Astrocyte of the hippocampus (primary cell): ENCODE measurements around the gene ASPHD2.
"Not testable (repeated sequence)": the region's sequence is repeated elsewhere in the genome, so short reads cannot be mapped to it uniquely, and the experiment has no call there.

ENCODE experiments used
- DNase-seq: peaks from one replicate; pipeline ENCODE4 v3.0.0; 2011; ENCODE audit warnings: low read depth, low spot score

Gene ASPHD2, protein sequence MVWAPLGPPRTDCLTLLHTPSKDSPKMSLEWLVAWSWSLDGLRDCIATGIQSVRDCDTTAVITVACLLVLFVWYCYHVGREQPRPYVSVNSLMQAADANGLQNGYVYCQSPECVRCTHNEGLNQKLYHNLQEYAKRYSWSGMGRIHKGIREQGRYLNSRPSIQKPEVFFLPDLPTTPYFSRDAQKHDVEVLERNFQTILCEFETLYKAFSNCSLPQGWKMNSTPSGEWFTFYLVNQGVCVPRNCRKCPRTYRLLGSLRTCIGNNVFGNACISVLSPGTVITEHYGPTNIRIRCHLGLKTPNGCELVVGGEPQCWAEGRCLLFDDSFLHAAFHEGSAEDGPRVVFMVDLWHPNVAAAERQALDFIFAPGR

DNA sequence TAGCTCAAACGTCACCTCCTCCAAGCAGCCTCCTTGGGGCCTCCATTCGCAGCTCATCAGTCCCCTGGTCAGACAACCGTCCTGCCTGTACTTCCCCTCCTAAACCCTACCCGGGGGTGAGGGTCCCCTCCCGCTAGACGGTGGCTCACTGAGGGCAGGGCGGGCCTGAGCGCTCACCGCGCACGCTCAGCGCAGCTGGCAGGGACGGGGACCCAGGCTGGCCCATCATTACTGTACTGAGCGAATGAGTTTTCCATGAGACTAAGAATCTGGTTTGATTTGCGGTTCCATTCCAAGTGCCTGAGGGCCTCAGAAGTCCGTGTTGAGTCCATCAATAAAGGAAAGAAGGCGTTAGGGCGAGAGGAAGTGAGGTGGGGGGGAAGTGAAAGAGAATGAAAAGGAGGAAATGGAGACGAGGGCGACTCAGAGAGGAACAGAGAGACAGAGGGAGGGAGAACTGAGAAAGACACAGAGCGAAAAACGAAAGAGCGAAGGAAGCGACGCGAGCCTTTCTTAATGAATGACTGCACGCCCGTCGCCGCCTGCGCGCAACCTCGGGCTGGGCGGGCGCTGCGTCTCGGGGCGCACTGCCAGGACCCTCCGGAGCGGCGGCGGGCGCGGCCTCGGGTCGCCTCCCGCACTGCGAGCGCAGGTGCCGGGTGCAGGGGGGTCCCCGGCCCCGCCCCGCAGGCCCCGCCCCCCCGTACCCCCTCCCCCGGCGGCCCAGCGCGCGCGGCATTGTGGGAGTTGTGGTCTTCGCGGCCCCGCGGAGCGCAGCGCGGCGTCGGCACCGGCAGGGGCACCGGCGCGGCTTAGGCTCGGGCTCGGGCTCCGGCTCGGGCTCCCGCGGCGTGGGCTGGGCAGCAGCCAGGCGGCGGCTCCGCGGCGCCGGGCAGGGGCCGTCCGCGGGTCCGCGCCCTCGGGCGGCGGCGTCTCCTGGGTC is at the start of gene ASPHD2:
Gene ASPHD2 (plus strand): TSS at position 746 of the 943 bp plus-strand sequence. CDS start 4,356 bp downstream, outside the sequence.
- DNase-seq, result peak; percentile 83

GRCh38 chr22:26380072-26380830 is 48.8 kb upstream of the ASPHD2 start:
- no peak for DNase-seq

- no peak for DNase-seq
Measured at GRCh38 chr22:26382782-26383181, 46.3 kb upstream of the ASPHD2 start.

DNA sequence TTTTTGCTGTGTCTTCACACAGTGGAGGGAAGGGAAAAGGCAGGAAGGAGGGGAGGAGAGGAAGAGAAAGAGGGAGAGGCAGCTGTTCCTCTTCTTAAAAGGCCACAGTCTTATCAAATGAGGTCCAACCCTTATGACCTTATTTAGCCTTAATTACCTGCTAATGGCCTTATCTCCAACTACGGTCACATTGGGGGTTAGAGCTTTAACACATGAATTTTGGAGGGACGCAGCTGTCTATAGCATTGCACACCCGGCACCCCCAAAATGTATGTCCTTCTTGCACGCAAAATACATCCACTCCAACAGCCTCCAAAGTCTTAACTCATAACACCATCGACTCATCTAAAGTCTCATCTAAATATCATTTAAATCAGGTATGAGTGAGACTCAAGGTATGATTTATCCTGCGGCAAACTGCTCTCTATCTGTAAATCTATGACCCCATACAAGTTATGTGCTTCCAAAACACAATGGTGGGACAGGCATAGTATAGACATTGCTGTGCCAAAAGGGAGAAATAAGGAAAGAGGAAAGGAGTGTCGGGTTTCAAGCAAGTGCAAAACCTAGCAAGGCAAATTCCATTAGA is 45.0 kb upstream of the ASPHD2 start:
- no peak for DNase-seq

- DNase-seq, result no peak
Measured at GRCh38 chr22:26385164-26385563, 43.9 kb upstream of the ASPHD2 start.

DNA sequence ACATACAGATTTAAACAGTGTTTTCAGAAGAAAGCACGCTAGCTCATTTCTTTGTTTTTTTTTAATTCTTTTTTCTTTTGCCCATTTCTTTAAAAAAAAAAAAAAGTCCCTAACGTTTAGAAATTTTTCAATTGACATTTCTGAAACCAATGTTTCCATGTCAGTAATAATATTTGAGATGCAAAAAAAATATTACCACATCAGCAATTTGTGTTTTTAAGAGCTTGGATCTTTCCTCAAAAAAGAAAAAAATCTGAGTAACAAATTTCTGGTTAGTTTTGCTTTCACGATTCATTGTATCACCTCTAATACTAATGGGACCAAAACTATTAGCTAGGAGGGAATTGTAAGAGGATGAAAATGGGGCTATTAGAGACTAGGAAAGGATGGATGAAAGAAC is 39.9 kb upstream of the ASPHD2 start:
- DNase-seq, result no peak

- DNase-seq, result no peak
Measured at GRCh38 chr22:26391091-26391490, 38.0 kb upstream of the ASPHD2 start.

GRCh38 chr22:26391623-26392022 is 37.4 kb upstream of the ASPHD2 start:
- no peak for DNase-seq

DNA sequence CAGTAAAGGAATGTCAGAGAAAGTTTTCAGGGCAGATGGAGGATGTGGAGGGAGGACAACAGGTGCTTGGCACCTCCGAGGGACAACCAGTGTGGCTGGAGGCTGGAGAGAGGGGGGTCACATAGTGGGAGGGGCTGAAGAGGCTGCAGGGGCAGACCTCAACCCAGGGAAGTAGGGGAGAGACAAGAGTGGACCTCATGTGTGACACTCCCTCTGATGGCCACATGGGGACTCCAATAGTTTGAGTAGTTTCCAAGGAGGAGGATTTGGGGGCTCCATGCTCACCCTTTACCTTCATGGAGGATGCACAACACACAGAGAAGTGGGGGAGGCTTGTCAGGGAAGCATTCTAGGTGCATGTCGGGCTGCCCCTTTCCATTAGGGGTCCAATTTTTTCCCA is 35.1 kb upstream of the ASPHD2 start:
- no peak for DNase-seq

- no peak for DNase-seq
Measured at GRCh38 chr22:26394777-26395176, 34.3 kb upstream of the ASPHD2 start.

GRCh38 chr22:26395926-26396325 is 33.1 kb upstream of the ASPHD2 start:
- no peak for DNase-seq

DNA sequence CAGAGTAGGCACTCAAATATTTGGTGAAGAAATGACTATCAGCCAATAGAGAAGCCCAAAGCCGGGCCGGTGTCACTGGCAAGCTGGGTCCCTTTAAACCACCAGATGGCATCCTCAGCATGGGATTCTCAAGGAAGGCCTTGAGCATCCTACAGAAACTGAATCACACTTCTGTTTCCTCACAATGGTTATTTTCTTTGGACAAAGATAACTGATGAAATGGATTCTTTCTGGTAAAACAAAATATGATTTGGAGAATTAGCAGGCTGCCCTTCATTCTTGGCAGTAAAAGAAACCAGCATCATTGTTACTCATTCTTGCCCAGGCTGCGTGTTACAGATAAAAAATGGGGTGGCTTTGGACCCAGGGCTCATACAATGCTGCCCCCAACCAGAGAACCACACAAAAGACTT is 30.3 kb upstream of the ASPHD2 start:
- DNase-seq, result peak; percentile 79

DNA sequence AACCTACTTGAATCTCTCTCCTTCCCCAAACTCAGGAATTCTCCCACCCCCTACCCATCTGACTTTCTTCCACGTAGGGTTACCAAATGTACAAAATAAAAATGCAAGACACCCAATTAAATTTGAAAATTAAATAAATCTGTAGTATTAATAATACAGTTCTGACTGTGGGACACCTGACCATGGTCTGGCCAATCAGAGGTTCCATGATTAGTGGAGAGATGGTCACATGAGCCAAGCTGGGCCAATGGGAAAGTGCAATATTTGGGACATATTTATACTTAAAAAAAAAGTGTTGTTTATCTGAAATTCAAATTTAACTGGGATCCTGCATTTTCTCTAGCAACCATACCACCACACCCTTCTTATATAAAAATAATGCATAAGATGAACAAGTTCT is 29.8 kb upstream of the ASPHD2 start:
- DNase-seq, result no peak

DNA sequence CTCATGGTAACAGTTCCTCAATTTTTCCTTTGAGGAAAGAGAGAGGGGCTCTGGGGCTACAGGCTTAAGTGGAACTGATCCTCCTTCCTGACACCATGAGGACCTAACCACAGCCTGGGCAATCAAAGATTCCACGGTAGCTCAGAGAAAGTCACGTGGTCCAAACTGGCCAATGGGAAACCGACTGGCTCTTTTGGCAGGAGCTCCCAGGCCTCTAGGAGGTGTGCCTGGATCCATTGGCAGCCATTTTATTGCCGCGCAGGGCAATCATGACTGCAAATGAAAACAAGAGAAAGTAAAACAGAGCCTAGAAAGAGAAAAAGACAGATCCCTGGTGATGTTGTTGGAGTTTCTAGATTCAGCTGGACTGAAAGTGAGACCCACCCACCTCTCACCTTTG is 27.3 kb upstream of the ASPHD2 start:
- no peak for DNase-seq

DNA sequence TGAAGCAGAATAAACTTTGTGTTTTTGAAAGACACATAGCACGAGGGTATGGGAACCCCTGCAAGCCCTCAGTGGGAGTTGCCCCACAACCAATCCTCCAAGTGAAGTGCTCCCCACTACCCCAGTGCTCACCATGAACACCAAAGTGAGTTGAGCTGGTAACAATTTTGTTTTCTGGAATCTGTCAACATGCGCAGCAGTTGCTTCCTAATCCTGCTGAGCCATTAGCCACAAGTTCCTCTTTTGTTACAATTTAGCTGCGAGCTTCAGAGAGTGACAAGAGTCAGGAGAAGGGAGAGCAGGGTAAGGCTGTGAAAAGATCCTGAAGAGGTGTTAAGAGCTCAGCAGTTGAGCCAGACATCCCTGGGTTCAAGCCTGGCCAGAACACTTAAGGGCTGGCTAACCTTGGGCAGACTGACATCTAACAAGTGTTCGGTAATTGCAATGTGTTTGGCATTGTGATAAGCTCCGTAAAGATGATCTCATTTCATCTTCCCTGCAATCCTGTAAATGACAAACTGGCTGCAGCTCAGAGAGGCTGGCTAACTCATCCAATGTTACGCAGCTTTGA is 24.1 kb upstream of the ASPHD2 start:
- DNase-seq, result no peak

DNA sequence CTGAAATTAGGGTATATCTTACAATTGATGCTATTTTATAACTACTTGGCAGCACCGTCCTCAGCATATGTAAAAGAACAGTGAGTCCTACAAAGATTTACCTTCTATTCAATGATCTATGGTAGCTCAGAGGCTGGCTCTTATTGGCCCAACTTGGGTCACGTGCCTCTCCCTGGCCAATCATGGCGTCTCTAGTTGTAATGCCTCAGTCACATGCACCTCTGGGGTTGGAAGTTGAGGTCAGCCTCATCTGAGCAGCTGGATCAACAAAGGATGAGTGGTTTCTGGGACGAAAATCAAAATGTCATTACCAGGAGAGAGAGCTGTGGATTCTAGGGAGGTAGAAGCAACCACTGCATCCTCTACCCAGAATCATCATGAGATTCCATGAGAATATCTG is 22.9 kb upstream of the ASPHD2 start:
- DNase-seq, result no peak

DNA sequence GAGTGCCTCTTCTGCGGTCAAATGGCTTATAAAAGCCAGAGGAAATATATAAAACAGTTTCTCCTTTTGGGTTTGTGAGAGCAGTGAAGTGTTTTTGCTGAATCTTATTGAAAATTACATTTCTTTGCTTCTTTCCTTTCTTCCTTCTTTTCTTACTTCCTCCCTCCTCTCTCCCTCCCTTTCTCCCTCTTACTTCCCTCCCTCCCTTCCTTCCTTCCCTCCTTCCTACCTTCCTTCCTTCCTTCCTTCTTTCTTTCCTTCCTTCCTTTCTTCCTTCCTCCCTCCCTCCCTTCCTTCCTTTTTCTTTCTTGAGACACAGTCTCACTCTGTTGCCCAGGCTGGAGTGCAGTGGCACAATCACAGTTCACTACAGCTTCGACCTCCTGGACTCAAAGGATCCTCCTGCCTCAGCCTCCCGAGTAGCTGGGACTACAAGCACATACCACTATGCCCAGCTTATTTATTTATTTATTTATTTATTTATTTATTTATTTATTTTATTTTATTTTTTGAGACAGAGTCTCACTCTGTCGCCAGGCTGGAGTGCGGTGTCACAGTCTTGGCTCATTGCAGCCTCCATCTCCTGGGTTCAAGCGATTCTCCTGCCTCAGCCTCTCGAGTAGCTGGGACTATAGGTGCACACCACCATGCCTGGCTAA is 20.4 kb upstream of the ASPHD2 start:
- not testable (repeated sequence) for DNase-seq

GRCh38 chr22:26409719-26410335 is 19.2 kb upstream of the ASPHD2 start:
- DNase-seq, result no peak

- DNase-seq, result no peak
Measured at GRCh38 chr22:26410386-26410785, 18.7 kb upstream of the ASPHD2 start.

DNA sequence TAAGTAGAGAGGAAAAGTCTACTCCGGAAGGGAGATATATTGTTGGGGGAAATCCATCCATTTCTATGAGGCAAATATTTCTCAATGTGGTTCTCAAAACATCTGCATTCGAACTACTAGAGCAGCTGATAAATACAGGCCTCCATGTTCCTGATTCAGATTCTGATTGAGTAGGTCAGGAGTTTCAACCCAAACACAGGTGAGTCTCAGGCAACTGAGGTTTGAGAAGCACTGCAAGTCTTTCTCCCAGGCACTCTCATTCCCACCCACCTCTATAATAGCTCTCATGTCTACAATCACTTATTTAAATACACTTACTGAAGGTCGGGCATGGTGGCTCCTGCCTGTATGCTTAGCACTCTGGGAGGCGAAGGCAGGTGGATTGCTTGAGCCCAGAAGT is 14.7 kb upstream of the ASPHD2 start:
- DNase-seq, result no peak
